HG02970 (cell line): ENCODE measurements around the gene PCDH15.

Source experiments
- ATAC-seq: cut with Tn5 transposase; IDR thresholded peaks from one replicate; pipeline ENCODE4 v1.9.1; 2021; ENCODE audit warnings: mild to moderate bottlenecking, moderate library complexity, moderate number of reproducible peaks; ENCODE audit not compliant: unreplicated experiment, low FRiP score

Gene PCDH15

DNA sequence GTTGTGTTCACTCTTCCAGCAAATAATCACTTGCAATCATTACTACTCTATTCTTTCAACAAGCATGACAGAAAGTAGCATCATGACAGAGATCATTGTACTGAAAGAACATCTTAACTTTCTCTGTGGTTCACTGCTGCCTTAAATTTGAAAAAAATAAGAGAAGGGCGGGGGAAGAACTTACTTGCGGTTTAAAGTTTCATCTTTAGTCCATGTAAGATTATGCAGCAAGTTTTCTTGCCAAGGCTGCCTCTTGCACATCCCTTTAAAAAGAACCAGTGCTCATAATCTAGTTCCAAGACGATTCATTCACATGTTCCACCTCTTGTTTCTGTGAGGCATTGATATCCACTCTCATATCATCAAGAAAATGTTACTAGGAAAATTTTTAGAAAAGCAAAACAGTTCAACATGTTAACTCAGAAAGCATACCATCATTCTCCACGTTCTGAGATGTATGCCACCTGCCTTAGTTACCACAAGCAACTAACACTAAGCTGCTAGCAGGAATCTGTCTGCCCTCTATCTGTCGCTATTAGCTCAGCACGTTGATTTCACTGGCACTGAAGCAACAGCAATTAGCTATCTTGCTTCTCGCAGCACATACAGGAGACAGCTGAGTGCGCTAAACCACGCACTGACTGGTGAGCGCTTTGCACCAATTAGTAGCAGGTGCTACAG is at the start of gene PCDH15:
Gene PCDH15 (minus strand): TSS at position 491 of the 681 bp plus-strand sequence. CDS start 136,969 bp downstream, outside the sequence.
- ATAC-seq = no peak

DNA sequence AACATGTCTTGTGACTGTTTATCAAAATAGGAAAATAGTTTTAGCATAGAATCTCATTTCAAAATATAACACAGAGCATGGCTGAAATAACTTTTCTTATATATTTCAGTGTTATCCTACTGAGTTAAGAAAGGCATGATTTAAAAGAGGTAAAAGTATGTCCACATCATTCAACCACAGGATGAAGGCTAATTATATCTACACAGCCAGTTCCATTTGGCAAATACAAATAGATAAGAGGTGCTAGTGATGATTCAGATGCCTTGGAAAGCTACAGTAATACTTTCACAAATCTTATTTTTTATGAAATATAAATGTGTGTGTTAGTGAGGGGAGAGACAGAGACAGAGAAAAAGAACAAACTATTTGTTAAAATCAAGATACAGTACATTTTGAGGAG is 42.9 kb upstream of the PCDH15 start:
- ATAC-seq = no peak

DNA sequence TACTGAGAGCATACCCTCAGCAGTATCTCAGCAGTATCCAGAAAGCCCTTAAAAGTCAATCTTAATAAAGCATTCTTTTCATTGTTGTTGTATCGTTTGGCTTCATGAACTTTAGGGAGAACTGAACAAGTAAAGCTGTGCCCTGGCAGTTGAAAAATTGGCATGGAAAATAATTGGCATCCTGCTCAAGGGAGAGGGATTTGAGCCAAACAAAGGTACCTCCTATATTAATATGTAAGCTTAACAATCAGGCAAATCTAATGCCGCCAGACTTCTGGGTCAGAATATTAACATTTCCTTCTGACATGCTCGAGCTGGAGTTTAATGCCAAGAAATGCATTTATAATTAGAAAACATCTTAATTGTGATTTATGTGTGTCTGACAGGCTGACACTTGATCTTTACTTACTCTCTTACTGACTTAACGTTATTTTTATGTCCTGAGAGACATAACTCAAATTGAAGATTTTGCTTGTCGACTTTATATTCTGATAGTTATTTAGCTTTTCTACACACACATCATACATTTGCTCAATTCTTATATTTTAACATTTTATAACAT is 42.1 kb upstream of the PCDH15 start:
- ATAC-seq = no peak

DNA sequence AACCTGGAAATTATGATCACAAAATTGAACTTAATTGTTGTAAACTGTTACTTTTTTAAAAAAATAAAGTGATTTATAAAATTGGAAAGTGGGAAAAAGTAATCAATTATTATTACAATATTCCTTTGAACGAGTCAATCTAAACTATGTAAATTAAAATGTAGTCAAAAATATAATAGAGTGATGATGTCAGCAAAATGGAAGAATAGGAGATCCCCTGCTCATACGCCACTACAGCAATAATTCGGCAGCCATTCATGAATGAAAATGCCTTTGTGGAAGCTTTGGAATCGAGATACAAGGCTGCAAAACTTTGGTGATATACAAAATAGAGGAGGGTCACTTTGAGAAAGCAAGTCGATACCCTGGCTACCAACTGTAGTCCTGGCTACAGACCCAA is 36.4 kb upstream of the PCDH15 start:
- no peak for ATAC-seq

DNA sequence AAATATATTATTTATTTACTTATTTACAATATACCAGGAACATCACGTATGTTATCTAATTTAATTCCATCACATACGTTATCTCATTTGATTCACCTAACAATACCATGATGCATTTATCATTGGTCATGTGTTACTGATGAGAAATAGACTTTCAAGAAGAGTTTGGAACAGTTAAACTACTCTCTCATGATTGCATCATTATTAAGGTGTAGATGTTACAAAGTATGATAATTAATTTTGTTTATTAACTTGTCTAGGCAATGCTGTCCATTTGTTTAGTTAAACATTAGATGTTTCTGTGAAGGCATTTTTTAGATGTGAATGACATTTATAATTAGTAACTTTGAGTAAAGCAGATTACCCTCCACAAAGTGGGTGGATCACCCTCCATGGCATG is 32.0 kb upstream of the PCDH15 start:
- ATAC-seq = no peak

DNA sequence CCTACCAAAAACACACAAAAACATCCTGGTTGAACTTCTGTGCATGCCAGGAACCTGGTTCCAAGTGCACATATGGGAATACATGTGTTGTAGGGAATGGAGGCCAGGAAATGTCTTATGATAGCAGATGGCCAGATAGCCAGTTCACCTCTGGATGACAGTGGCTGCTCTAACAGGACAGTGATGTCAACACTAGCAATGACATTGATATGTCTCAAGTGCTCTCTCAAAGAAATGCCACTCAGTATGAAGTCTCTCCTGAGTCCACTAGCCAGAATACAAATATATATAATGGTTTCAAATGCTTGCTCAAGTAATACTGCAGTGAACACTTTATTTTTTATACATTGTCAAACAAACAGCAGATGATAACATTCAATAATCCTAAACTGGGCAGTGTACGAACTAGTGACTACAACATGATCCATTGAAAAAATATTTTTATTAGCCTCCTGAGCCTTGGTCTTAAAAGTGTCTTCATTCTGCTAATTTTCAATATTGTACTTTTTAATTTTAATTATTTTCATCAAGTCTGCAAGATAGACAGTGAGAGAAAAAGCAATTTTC is 26.0 kb upstream of the PCDH15 start:
- no peak for ATAC-seq

DNA sequence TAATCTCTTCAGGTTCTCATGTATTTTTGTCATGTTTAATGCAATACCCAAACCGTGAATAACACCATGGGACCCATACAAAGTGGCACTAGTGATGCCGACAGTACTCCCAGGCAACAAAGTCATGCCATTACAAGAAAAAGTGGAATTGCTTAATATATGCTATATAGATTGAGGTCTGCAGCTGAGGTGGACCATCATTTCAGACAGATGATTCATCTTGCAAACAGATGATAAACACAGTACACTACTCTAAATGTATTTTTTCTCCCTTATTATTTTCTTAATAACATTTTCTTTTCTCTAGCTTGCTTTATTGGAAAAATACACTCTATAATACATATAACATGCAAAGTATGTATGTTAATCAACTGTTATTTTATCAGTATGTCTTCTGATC is 14.6 kb upstream of the PCDH15 start:
- no peak for ATAC-seq

DNA sequence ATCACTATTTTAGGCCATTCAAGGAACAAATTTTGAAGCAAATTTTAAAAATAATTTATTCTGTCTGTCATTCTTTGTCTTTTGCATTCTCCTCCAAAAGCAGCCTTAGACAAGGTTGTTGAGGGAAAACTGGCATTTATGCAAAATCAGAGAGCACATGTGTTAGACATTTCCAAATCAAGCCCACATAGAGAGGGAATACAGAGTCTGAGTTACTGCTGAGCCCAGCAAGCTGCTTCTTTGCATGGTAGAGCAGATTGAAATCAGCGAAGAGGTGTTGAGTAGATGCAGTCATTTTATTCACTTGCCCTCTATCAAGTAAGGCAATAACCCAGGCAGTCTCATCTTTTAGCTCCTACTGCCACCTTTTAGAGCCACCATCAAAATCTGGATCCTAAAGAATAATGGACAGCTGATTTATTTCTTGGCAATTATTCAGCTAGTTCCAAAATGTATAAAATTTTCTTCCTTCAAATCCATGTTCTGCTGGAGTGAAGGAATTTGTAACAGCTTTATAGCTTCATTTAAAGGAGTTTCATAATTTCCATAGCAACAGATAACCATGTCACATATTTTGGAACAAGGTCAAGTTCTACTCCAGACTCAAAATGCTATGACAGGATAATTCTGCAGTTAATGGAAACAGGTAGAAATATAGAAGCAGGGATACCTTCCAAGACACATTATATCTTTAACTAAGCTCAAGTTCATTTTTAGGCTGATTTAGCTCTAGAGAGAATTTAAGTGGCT is 7.3 kb upstream of the PCDH15 start:
- no peak for ATAC-seq

DNA sequence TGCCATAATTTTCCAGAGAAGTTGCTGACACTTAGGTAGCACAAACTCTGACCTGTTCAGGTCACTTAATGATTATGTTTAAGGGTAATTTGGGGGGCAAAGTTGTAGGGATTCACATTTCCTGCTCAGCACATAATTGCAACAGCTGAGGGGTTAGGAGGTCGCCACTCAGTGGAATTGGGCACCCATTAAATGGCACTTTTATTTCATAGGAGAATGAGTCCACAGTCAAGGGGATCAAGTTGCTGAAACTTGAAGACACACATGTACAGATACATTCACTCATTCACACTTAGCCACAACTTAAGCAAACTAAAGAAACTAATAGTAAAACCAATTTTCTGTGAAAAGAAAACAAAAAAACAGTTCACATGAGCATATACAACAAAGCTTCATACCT is 1.5 kb downstream of the PCDH15 start:
- no peak for ATAC-seq

DNA sequence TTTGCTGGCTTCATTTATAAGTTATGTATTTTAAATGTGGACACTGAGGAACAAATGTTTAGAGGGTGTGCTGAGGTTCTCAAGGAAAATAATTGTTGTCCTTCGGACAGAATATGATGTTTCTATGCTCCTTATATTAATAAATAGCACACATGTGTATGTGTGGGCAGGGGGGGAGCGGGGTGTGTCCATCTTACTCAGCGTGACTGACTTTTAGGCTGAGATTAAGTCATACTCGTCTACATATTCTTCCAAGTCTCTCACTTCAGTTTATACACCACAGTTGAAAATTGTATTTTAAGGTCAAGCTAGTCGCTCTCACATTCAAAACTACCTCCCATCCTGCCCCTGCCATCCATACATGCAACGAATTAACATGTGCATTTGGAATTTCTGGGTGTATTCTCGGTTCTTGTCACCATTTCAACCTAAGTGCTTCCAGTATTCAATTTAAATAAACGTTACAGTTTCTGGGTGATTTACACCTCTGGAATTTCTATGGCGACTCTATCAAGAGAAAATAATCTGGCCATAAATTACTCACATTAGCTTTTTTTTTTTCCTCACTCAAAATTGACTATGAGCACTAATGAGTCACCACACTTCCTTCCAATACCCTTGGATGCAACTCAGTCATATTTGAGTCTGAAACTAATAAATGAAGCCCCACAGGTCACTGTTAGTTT is 3.3 kb downstream of the PCDH15 start:
- no peak for ATAC-seq

DNA sequence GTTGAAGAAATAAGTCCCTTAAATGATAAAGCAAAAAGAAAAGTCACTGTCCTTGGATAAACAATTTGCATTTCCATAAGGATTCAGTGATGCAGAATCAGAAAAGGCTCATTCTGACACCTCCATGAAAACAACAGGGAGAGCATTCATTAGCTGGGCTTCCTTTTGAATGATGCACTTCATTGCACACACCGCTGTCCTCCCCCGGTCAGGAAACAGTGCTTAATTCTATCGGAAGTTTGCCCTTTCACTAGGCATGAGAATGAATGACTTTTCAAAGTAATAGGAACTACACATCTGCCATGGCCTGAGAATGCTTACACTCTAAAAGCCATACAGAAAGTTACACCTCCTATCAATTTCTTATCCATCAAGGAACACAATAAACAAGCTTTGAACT is 4.2 kb downstream of the PCDH15 start:
- ATAC-seq = no peak

DNA sequence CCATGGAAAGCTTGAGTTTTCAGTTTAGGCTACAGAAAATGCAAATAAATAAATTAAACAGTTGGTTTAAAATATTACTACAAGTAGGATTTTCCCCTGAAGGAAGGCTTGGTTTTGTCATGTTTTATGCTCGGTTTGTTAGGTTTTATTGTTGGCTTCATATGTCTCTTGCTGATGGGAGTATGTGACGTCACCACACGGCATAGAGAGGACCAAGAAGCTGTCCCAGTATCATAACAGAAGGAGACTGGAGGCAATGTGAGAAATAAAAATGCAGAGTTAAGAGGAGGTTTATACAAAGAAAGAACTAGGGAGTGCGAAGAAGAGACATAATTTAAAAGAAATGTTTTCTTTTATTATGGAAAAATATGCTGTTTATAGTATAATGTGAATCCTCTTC is 24.4 kb downstream of the PCDH15 start:
- no peak for ATAC-seq

DNA sequence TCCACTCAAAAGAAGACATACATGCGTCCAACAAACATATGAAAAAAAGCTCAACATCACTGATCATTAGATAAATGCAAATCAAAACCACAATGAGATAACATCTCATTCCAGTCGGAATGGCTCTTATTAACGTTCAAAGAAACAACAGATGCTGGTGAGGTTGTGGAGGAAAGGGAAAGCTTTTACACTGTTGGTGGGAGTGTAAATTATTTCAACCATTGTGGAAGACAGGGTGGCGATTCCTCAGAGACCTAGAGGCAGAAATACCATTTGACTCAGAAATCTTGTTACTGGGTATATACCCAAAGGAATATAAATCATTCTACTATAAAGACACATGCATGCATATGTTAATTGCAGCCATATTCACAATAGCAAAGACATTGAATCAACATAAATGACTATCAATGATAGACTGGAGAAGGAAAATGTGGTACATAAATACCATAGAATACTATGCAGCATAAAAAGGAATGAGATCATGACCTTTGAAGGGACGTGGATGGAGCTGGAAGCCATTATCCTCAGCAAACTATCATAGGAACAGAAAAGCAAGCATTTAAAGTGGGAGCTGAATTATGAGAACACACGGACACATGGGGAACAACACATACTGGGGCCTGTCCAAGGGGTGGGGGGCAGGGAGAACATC is 28.4 kb downstream of the PCDH15 start:
- ATAC-seq = no peak

DNA sequence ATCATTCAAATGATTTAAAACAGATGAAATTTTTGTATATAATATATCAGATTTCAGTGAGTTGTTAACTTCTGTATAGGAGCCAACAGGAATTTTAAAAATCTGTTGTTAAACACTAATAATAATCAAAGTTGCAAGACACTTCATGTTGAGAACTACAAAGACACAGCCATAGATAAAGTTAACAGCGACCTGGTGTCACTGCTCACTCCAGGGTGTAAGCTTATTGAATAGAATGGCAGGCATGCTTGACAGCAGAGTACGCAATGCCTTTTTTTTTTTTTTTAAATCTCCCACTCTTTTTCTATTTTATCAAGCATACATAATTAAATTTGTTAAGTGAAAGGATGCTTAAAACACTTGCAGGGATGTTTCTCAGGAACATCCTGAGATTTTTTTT is 32.0 kb downstream of the PCDH15 start:
- ATAC-seq = no peak

DNA sequence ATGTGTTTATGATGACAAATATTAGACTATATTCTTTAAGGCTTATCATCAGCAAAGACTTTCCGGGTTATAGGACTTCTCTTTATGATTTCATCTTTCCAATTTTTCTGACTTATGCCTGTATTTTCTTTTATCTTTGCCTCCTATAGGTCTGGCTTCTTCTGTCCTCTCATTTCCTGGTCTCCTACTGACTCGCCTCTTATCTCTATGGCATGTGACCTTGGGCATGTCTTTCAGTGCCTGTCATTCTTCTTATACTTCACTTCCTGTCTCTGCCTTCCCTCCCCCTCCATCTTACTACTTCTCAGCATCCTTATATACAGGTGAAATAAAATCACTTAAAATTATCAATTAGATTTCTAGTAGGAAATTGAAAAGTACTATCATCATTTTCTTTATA is 42.2 kb downstream of the PCDH15 start:
- no peak for ATAC-seq

DNA sequence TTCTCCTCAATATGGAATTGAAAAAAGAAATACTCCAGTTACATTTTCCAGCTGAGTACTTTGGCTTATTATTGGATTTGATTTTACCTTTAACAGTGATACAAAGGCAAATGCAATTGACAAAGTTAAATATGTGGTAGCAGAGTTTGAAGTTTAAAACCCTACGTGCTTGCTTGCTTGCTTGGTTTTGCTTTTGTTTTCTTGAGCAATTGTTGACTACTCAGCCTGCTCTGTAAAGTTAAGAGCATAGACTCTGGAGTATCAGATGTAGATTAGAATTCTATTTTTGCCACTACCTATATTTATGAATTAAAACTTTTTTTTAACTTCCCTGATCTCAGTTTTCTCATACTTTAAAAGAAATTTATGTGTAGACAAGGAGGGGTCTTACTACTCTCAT is 51.4 kb downstream of the PCDH15 start:
- no peak for ATAC-seq

DNA sequence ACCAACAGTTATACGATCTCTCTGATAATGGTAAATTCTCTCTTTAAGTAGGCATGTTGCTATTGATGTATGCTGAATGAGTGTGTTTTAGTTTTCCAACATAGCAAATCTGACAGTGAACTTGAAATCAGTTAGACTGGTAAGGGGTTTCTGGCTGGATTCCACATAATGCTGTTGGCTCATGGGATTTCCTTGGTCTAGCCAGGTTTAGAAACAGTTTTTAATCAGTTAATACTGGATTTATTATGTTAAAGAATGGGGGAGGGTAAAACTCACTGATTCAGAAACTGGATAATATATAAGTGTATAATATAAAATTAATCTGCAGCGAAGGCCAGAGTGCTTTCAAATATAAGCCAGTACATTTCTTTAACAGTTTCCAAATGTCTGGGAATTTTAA is 55.6 kb downstream of the PCDH15 start:
- no peak for ATAC-seq

DNA sequence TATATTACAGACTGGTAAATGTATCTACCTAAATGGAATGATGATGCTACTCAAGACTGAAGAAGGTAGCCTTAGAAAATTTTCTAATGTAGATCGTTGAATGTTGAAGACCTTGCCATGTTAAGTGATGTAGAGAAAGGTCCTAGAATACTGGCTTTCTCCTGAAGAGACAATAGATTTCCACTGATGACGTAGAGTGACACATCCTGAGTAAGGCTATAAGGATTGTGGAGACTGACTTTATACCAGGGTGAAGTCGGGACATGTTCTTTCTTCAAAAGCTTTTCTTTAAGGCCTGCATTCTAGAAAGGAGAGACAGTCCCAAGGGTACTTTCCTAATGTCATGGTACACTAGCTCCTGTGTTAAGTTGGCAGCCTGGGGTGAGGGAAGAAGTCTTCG is 58.6 kb downstream of the PCDH15 start:
- no peak for ATAC-seq

DNA sequence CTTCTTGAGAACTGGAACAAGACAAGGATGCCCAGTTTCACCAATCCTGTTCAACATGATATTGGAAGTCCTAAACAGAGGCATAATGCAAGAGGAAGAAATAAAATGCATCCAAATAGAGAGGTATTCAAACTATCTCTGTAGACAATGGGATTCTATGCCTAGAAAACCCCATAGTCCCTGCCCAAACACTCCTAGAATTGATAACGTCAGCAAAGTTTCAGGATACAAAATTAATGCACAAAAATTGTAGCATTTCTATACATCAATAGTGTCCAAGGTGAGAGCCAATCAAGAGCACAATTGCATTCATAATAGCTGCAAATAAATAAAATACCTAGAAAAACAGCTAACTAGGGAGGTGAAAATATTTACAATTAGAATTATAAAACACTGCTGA is 72.5 kb downstream of the PCDH15 start:
- no peak for ATAC-seq

DNA sequence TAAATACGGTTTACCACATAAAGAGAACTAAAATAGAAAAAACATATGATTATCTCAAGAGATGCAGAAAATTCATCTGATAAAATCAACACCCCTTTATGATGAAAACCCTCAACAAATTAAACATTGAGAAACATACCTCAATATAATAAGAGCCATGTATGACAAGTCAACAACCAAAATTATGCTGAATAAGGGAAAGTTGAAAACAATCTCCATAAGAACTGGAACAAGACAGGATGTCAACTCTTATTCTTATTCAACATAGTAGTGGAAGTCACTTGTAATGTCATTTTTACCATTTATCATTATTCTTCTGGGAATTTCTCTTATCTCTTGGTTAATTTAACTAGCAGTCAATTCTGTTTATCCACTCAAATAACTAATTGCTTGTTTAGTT is 79.0 kb downstream of the PCDH15 start:
- ATAC-seq = no peak

DNA sequence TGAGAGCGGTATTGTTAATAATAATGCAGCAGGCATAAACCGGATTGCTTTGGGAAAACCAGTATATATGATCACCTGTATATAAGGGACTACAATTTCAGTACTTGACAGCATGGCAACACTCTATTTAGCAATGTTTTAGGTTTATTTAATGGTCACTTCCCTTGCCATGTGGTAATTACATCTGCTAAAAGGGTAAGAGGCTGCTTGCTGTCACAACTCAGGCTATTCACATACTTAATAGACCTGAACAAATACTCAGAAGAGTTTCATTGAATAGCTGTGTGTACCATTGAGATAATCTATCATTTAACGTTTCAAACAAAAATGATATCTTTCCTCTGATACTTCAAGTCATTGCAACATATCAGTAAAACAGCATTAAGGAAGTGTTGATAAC is 90.1 kb downstream of the PCDH15 start:
- no peak for ATAC-seq
